Fibroblast of lung (primary cell): ENCODE measurements around the gene TBC1D7. TPM values are rescaled to one million over a fixed set of nuclear protein-coding genes. Genes with fewer than 3 reads are reported as not detected.

Source experiments
- DNase-seq, 2 donors: peaks; one replicate each; pipeline versions ENCODE4 v3.0.0 to v3.0.0-alpha.2; 2010; ENCODE audit warnings: low read depth in 2 of 2
- H2AFZ ChIP-seq: 2 replicates; pipeline ENCODE4 v1.5.1; 2012; ENCODE audit warnings: low read length, control low read depth, inconsistent platforms
- H3K27ac ChIP-seq: 2 replicates; pipeline ENCODE4 v1.5.1; 2011; ENCODE audit warnings: low read length, control low read depth; ENCODE audit not compliant: insufficient read depth
- H3K27me3 ChIP-seq: 2 replicates; pipeline ENCODE4 v1.5.1; 2011; ENCODE audit warnings: mild to moderate bottlenecking, low read length; ENCODE audit not compliant: control insufficient read depth, insufficient read depth
- H3K36me3 ChIP-seq: 2 replicates; pipeline ENCODE4 v1.5.1; 2011; ENCODE audit warnings: low read length; ENCODE audit not compliant: control insufficient read depth, insufficient read depth
- H3K4me1 ChIP-seq: 2 replicates; pipeline ENCODE4 v1.5.1; 2011; ENCODE audit warnings: low read length; ENCODE audit not compliant: control insufficient read depth, insufficient read depth; ENCODE audit errors: extremely low read depth
- H3K4me2 ChIP-seq: 2 replicates; pipeline ENCODE4 v1.5.1; 2011; ENCODE audit warnings: low read length, control low read depth; ENCODE audit not compliant: insufficient read depth; ENCODE audit errors: extremely low read depth
- H3K4me3 ChIP-seq, 4 experiments: fragments of 200-600 bp in 1 of 4; sonication (generic) in 1 of 4; replicated peaks in 1 of 4; 2 replicates each; pipeline ENCODE4 v1.5.1; 2011 to 2016; ENCODE audit warnings: low read length in 4 of 4, low read depth in 3 of 4, mild to moderate bottlenecking in 3 of 4, control low read depth in 2 of 4, inconsistent platforms in 1 of 4, mixed read lengths in 1 of 4; ENCODE audit not compliant: insufficient read depth in 1 of 4; ENCODE audit errors: control extremely low read depth in 1 of 4
- H3K79me2 ChIP-seq: 2 replicates; pipeline ENCODE4 v1.5.1; 2012; ENCODE audit warnings: mild to moderate bottlenecking, low read length, inconsistent platforms; ENCODE audit not compliant: control insufficient read depth, insufficient read depth
- H3K9ac ChIP-seq: 2 replicates; pipeline ENCODE4 v1.5.1; 2011; ENCODE audit warnings: mild to moderate bottlenecking, low read length, control low read depth; ENCODE audit not compliant: insufficient read depth
- H3K9me3 ChIP-seq: 2 replicates; pipeline ENCODE4 v1.5.1; 2012; ENCODE audit warnings: low read depth, low read length; ENCODE audit not compliant: control insufficient read depth, insufficient read depth
- H4K20me1 ChIP-seq: 2 replicates; pipeline ENCODE4 v1.5.1; 2011; ENCODE audit warnings: low read length; ENCODE audit not compliant: control insufficient read depth, insufficient read depth; ENCODE audit errors: extremely low read depth
- EZH2 ChIP-seq: IDR thresholded peaks from 2 replicates; pipeline ENCODE4 v1.5.1; 2012; ENCODE audit warnings: low read length, control low read depth, mild to moderate bottlenecking; ENCODE audit errors: missing control alignments
- polyA plus RNA-seq, 2 donors: library from polyadenylated mRNA; depleted of rRNA in 1 of 2; stranded (reverse) in 1 of 2; unstranded in 1 of 2; fragments of >200 nt; gene quantifications; 2 replicates each; pipeline ENCODE4 v1.2.1, GENCODE V29; 2011 to 2012; ENCODE audit warnings: missing spikeins in 1 of 2
- total RNA-seq: library from RNA; depleted of rRNA; stranded (reverse); fragments of >200 nt; gene quantifications from 2 replicates; pipeline ENCODE4 v1.2.1, GENCODE V29; 2014
- TF ChIP-seq, protein P1 (sequence below), 2 donors: IDR thresholded peaks in 1 of 2; conservative IDR thresholded peaks in 1 of 2; 1 replicate in 1 of 2; 2 replicates in 1 of 2; pipeline ENCODE4 v1.5.1; 2011 to 2012; ENCODE audit warnings: low read length in 2 of 2, control low read depth in 1 of 2, inconsistent platforms in 1 of 2, low read depth in 1 of 2, mild to moderate bottlenecking in 1 of 2

TBC1D7 gene
- total and polyA plus RNA-seq, 2 donors (not counting 1 experiment from before 2014, with no cell fraction given) = 19.3 to 31.1 TPM

DNA sequence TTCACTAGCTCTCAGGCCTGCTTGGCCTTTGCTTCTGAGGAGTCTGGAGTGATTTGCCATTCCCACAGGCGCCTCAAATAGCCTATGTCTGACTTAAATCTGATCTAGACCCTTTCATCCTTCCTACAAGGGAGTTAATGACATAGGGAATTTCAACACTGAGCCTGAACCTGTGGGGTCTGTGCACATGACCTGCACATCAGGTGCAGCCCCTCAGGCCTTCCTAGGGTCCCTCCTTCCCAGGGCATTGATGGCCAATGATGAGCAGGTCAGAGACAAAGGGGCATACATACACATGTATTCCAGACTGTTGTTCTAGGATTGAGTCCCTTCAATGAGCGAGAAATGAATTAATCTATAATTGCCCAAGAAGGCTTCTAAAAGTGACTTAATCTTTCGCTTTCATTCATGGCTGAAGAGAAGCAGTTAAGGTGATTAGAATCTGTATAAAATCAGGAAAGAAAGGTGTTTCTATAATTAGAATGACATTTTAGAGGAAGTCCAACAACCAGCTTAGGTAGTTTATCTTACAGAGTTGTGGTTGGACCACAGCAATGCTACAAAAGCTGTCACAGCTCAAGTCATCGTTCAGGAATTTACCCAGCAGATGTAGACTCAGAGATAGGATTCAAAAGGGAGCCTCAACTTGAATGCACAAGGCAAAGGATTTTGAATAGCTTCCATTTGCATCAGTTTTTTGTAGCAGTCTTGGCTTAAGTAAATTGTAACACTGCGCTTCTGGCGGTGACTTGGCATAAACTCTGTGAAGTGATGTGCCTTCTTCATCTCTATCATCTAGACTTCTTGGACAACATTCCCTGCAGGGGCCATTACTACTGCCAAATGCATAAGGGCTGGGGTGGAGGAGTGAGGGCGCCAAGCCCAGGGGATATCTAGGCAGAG is 27.0 kb upstream of the TBC1D7 start:
- Histone ChIP-seq H3K79me2 (no peaks in the 10 kb centered on the region), H3K36me3 (no peaks in the 10 kb centered on the region), H3K9me3 (no peaks in the 10 kb centered on the region), H3K4me3 (no peak overlapping the region), H3K9ac (no peak overlapping the region), H4K20me1 (no peaks in the 10 kb centered on the region), H3K27ac (peak overlapping the region; percentile 89), H2AFZ (no peak overlapping the region), H3K27me3 (no peaks in the 10 kb centered on the region), H3K4me1 (peaks cover 36% of the 10 kb centered on the region), H3K4me2 (peak overlapping the region; percentile 63)
- no peak for TF ChIP-seq EZH2
- TF ChIP-seq, protein P1, sequence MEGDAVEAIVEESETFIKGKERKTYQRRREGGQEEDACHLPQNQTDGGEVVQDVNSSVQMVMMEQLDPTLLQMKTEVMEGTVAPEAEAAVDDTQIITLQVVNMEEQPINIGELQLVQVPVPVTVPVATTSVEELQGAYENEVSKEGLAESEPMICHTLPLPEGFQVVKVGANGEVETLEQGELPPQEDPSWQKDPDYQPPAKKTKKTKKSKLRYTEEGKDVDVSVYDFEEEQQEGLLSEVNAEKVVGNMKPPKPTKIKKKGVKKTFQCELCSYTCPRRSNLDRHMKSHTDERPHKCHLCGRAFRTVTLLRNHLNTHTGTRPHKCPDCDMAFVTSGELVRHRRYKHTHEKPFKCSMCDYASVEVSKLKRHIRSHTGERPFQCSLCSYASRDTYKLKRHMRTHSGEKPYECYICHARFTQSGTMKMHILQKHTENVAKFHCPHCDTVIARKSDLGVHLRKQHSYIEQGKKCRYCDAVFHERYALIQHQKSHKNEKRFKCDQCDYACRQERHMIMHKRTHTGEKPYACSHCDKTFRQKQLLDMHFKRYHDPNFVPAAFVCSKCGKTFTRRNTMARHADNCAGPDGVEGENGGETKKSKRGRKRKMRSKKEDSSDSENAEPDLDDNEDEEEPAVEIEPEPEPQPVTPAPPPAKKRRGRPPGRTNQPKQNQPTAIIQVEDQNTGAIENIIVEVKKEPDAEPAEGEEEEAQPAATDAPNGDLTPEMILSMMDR (conservative IDR thresholded peaks at IDR 0.05 in 1 of 2, IDR thresholded peaks at IDR 0.05 in 1 of 2; ENCODE audit: low read depth in 1 of 2, low read length in 2 of 2) = no peak
- DNase-seq = peak; percentile 93 to 100

DNA sequence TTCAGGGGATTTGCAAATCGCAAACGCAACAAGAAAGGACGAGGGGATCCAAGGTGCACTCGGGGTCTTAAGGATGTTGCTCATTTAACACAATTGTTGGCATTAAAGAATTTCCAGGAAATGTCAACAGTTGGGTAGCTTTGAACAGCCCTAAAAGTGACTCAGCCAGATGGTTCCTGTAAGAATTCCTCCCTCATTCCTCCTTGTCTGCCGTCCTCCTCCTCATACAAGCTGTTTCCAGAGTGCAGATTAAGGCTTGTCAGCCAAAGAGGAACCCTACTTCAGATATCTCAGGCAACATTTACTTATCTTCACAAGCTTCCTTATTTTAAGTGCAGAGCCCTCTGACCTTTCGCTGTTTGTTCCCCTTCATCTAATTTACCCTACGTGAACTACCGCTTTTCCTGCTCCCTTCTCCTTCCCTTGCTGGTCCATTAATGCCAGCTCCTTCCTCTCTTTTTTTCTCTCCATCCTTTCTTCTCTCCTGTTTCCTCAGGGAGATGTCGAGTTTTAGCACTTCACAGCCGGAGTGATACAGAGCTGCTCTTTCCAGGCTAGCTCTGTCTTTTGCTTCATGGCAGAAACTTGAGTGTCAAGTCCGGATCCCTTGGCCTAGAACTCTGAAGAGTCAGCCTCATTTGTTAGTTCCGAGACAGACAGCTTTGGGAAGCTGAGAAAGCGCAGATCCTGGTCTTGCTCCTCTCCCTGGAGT is 26.1 kb upstream of the TBC1D7 start:
- no peaks in the 10 kb centered on the region for H3K9me3 ChIP-seq
- no peaks in the 10 kb centered on the region for H3K36me3 ChIP-seq
- peak overlapping the region; percentile 89 for H3K27ac ChIP-seq
- peak overlapping the region; percentile 3 for H3K9ac ChIP-seq
- H4K20me1 ChIP-seq = no peaks in the 10 kb centered on the region
- peak overlapping the region; percentile 63 for H3K4me2 ChIP-seq
- H3K4me3 ChIP-seq = no peak overlapping the region
- TF ChIP-seq, protein P1 (conservative IDR thresholded peaks at IDR 0.05 in 1 of 2, IDR thresholded peaks at IDR 0.05 in 1 of 2; ENCODE audit: low read depth in 1 of 2, low read length in 2 of 2) = no peak
- no peak for TF ChIP-seq EZH2
- H2AFZ ChIP-seq = no peak overlapping the region
- peaks cover 36% of the 10 kb centered on the region for H3K4me1 ChIP-seq
- H3K79me2 ChIP-seq = no peaks in the 10 kb centered on the region
- H3K27me3 ChIP-seq = no peaks in the 10 kb centered on the region
- peak; percentile 39 to 93 for DNase-seq

DNA sequence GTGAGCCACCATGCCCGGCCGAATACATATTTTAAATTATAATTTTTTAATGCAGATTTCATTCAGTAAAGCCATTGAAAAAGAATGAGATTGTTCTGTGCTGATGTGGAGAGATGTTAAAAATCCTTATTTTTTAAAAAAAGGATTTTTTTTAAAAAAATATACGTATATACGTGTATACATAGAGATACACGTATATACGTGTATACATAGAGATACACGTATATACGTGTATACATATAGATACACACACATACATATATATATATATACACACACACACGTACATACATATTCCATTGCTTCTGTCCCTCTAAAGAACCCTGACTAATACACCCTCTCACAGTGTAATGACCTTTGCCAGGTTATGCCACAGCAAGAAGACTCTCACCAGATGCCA is 23.8 kb upstream of the TBC1D7 start:
- TF ChIP-seq EZH2 = no peak
- TF ChIP-seq, protein P1 (conservative IDR thresholded peaks at IDR 0.05 in 1 of 2, IDR thresholded peaks at IDR 0.05 in 1 of 2; ENCODE audit: low read depth in 1 of 2, low read length in 2 of 2) = no peak
- Histone ChIP-seq H4K20me1 (no peaks in the 10 kb centered on the region), H3K9me3 (no peaks in the 10 kb centered on the region), H3K4me3 (no peak overlapping the region), H3K9ac (no peak overlapping the region), H3K79me2 (no peaks in the 10 kb centered on the region), H3K4me2 (no peak overlapping the region), H3K4me1 (peaks cover 33% of the 10 kb centered on the region), H2AFZ (no peak overlapping the region), H3K36me3 (no peaks in the 10 kb centered on the region), H3K27me3 (no peaks in the 10 kb centered on the region), H3K27ac (no peak overlapping the region)
- no peak for DNase-seq
